Esophagus squamous epithelium (tissue), 4 donors: ENCODE measurements around the gene KCNQ4.

Experiments used
- POLR2A ChIP-seq, 4 donors: fragments of 450-650 bp; IDR thresholded peaks; one replicate each; pipeline ENCODE4 v1.6.1; 2017; ENCODE audit warnings: antibody characterized with exemption in 4 of 4, mild to moderate bottlenecking in 4 of 4, moderate library complexity in 3 of 4
- TF ChIP-seq, protein P1 (sequence below), 6 experiments: fragments of 450-650 bp in 4 of 6; fragments of 200-600 bp in 2 of 6; sonication (generic) in 2 of 6; IDR thresholded peaks; one replicate each; pipeline ENCODE4 v1.5.1; 2016 to 2019; ENCODE audit warnings: antibody characterized with exemption in 6 of 6, mild to moderate bottlenecking in 4 of 6, moderate library complexity in 4 of 6

DNA sequence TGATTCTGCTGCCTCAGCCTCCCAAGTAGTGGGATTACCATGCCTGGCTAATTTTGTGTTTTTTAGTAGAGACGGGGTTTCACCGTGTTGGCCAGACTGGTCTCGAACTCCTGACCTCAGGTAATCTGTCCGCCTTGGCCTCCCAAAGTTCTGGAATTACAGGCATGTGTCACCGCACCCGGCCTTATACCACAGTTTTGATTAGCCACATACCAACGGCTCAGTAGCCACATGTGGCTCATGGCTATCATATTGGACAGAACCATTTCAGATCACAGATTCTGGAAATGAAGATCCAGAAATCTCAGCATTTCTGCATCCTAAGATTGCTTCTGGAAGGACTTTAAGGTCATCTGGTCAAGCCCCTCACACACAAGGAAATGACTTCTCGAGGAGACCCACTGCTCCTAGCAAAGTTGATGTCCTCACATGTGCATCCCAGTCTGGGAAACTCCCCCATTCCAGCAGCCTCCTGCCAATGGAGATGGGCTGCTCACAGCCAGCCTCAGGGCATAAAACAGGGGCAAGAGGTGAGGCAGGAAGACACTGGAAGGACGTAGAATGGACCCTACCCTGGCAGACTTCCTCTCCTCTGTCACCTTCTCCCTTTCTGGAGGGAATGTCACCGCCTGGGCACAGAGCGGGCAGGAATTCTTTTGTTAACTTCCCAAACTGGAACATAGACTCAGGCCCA, 96.0 kb downstream of the KCNQ4 start:
- TF ChIP-seq, protein P1, sequence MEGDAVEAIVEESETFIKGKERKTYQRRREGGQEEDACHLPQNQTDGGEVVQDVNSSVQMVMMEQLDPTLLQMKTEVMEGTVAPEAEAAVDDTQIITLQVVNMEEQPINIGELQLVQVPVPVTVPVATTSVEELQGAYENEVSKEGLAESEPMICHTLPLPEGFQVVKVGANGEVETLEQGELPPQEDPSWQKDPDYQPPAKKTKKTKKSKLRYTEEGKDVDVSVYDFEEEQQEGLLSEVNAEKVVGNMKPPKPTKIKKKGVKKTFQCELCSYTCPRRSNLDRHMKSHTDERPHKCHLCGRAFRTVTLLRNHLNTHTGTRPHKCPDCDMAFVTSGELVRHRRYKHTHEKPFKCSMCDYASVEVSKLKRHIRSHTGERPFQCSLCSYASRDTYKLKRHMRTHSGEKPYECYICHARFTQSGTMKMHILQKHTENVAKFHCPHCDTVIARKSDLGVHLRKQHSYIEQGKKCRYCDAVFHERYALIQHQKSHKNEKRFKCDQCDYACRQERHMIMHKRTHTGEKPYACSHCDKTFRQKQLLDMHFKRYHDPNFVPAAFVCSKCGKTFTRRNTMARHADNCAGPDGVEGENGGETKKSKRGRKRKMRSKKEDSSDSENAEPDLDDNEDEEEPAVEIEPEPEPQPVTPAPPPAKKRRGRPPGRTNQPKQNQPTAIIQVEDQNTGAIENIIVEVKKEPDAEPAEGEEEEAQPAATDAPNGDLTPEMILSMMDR (IDR thresholded peaks at IDR 0.05) = no peak
- TF ChIP-seq POLR2A (IDR thresholded peaks at IDR 0.05) = no peak
